Heart left ventricle (tissue), 13 donors: Measurements from ENCODE around the gene PCSK4.

Experiments used
- CTCF ChIP-seq, 12 donors: fragments of 200-600 bp; sonication (generic) in 4 of 12; IDR thresholded peaks; one replicate each; pipeline versions ENCODE4 v1.5.0 to v1.8.0; 2018 to 2022; ENCODE audit warnings: antibody characterized with exemption in 12 of 12, mild to moderate bottlenecking in 5 of 12
- POLR2A ChIP-seq, 2 donors: fragments of 450-650 bp; IDR thresholded peaks; one replicate each; pipeline ENCODE4 v1.6.1; 2017; ENCODE audit warnings: antibody characterized with exemption in 2 of 2, mild to moderate bottlenecking in 2 of 2, moderate library complexity in 2 of 2
- donor health status: ischemic (EF 13 %, LVEDD 7.1; RV severe dilation, severe dysfunction).
- donor health status: DM: no; HTN: yes; CAD: no.
- donor health status: DM: no; HTN: no; CAD: no.
- donor health status: ischemic (EF 25% LVEDD 6.9; RV normal size, moderate dysfunction).
- donor health status: ischemic (EF 25% LVEDD 5.7; RV mildly dilated, moderate dysfunction).
- donor health status: ischemic (EF 35%, LVEDD 5.7; RV mildly dilated, moderate dysfunction).
- donor health status: nonischemic (EF 11% LVEDD 7.7; RV severe dilation, severe dysfunction).
- donor health status: DM: yes; HTN: yes; CAD: no.
- donor health status: PGD.
- donor health status: ischemic (EF 29% LVEDD 5.4; RV normal size, mild dysfunction).
- donor health status: nonischemic (EF 23%, LVEDD 6.1; RV moderate dilation, normal function).

GRCh38 chr19:1501200-1501595 is 11.0 kb upstream of the PCSK4 start:
- no peak for TF ChIP-seq CTCF (IDR thresholded peaks at IDR 0.05)
- TF ChIP-seq POLR2A (IDR thresholded peaks at IDR 0.05) = no peak
